GM19455 (cell line): Measurements from ENCODE around the gene LMO1.

ENCODE experiments used
- ATAC-seq: cut with Tn5 transposase; IDR thresholded peaks from one replicate; pipeline ENCODE4 v1.9.1; 2021; ENCODE audit not compliant: unreplicated experiment

LMO1 gene

GRCh38 chr11:8288824-8289491, 25.3 kb upstream of the LMO1 start:
- ATAC-seq: no peak

GRCh38 chr11:8288166-8288772, 24.6 kb upstream of the LMO1 start:
- ATAC-seq: no peak

DNA sequence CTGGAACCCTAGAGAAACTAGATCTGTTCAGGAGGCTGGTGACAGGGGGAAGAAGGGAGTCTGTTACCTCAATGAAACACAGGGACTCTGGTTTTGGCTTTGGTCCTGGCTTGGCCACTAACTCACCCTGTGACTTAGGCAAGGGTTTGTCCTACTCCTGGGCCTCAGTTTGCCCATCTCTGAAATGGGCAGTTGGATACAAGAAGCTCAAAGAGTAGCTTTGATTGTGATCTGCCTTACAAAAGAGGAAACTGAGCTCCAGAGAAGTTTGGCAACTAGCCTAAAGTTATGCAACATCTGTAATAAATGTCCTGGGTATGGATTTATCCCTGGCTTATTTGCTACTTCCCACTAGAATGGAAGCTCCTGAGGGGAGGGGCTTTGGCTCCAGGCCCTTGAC, 24.0 kb upstream of the LMO1 start:
- no peak for ATAC-seq

- no peak for ATAC-seq
Measured at GRCh38 chr11:8287297-8287696, 23.6 kb upstream of the LMO1 start.

DNA sequence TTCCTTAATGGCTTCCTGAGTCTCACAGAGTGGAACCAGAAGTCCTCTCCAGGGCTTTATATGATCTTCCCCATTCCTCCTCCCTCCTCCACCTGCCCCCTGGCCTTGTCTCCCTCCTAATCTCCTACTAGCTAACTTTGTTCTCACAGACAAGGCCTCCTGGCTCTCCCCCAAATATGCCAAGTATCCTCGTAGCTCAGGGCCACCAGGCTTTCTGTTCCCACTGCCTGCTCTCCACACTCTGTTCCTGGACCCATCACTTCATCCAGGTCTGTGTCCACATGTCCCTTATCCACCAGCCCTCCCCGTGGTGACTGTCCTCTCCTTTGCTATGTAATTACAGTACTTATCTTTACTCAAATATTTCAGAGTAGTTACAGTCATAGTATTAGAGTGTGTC, 23.2 kb upstream of the LMO1 start:
- ATAC-seq: no peak

DNA sequence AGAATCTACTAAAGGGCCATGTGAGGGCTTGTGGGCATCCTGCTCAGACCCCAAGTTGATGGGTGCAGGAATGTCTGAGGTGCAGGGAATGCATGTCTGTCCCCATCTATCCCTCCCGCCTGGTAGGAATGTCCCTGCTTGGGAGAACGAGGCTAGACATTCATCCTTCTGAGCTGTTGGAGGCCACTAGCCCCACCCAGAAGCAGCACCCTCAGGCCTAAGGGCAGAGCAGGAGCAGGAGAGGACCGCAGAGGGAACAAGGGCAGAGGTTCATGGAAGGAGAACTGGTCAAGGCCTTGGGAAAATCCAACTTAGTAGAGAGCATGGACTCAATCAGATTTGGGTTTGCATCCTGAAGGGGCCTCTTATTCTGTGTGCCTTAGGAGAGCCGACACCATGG, 22.1 kb upstream of the LMO1 start:
- no peak for ATAC-seq

GRCh38 chr11:8285228-8285627, 21.6 kb upstream of the LMO1 start:
- no peak for ATAC-seq

DNA sequence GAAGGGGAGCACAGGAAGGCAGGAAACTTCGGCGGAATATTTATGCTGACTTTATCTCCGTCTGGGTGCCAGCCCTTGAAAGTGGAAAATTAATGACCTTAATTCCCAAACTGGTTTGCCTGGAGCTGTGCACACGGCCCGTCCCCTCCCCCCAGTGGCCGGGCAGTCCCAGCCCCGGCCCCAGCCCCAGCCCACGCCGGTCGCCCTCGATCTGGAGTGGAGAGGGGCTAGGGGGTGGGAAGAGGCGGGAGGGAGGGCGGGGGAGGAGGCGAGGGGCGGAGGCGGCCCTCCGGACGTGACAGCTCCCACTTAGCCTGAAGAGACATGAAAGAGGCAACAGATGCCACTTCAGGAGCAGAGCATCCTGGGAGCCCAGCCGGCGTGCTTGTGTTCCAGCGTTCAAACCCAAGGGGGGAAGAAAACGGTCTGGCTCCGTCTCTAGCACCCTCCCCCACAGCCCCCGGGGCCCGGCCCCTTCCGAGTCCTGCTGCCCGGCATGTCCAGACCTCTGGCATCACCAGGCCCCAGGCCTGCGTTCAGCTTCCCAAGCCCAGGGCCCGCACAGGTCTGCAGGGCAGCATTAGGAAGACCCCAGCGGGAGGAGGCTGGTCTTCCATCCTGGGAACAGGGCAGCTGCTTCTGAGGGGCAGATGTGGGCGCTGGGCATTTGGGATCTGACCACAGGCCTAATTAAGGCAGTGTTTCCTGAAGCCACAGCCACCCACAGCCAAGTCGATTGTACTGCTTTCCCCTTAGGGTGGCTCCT, 20.0 kb upstream of the LMO1 start:
- ATAC-seq: no peak

- ATAC-seq: no peak
Measured at GRCh38 chr11:8283100-8283464, 19.4 kb upstream of the LMO1 start.

GRCh38 chr11:8282631-8283030, 19.0 kb upstream of the LMO1 start:
- no peak for ATAC-seq

GRCh38 chr11:8281266-8281665, 17.6 kb upstream of the LMO1 start:
- ATAC-seq: no peak

DNA sequence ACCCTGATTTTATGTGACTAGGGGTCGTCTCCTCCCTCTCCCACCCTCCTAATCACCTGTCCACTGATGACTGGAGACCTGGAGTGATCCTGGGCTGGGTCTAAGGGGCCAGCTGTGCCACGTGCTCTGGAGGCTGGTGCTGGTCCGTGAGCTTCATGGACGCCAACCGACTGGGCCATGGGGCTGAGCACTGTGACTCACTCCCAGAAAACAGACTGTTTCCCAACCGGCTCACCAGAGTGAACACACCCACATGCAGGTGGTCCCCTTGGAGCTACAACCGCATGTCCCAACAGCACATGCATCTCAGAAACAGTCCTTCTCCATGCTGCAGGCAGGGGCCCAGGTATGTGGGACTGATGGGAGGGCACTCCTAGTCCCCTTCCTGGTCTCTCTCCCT, 14.0 kb upstream of the LMO1 start:
- ATAC-seq: no peak

GRCh38 chr11:8276528-8276927, 12.8 kb upstream of the LMO1 start:
- ATAC-seq: no peak

GRCh38 chr11:8273287-8273686, 9.6 kb upstream of the LMO1 start:
- ATAC-seq: no peak

GRCh38 chr11:8271106-8271886, 7.6 kb upstream of the LMO1 start:
- ATAC-seq: no peak

DNA sequence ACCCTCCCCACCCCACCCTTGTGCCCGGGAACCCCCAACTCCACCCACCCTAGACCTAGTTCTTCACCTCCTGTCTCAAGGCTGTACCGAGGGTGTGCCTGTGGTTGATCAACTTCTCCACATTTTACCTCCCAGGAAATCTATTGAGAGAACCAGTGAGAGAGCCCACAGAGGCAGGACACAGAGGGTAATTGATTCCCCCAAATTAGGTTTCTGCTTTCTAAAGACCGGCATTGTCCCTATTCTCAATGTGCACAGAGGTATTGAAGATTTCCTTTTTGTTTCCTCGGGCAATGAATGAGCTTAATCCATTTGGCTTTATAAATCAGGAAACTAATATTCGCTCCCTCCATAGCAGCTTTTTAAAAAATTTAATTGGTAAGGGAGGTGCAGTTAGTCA, 6.0 kb upstream of the LMO1 start:
- no peak for ATAC-seq

GRCh38 chr11:8268530-8269400, 5.1 kb upstream of the LMO1 start:
- ATAC-seq: no peak

DNA sequence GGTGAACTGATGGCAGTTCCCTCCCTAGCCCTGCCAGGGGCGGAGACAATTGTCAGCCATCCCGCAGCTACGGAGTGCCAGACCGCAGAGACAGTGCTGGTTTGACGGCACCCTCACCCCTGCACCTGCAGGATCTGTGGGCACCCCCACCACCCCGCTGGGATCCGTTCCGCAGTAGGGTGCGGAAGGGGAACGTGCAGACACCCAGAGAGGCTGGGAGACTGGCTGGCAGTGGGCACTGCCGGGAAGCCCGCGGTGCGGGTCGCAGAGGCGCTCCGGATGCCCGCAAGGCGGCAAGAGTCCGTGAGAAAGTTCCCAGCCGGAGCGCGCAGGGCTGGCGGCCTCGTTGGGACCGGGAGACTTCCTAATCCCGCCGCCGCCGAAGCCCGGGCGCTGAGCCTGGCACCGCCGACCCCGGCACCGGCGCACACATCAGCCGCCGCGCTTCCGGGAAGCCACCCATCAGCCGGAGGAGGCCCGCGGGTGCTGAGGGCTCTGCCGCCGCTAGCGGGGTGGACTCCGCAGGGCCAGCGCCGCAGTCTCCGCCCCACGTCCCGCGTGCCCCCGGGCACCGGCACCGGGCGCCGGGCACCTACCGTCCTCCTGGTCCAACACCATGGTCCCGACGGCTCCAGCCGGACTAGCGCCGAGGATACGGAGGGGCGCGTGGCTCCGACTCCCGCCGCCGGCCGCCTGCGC, 4.3 kb upstream of the LMO1 start:
- no peak for ATAC-seq

- no peak for ATAC-seq
Measured at GRCh38 chr11:8267280-8267679, 3.6 kb upstream of the LMO1 start.
